Muscle of leg (tissue), 11 donors: ENCODE results near the gene ADRB1. TPM values are rescaled to one million over a fixed set of nuclear protein-coding genes. Genes with fewer than 3 reads are reported as not detected.

Source experiments
- DNase-seq: peaks from one replicate; pipeline ENCODE4 v3.0.0; 2013
- H3K27ac ChIP-seq: one replicate; pipeline ENCODE4 v1.5.1; 2013; ENCODE audit warnings: mild to moderate bottlenecking, low read length, control low read depth
- H3K27me3 ChIP-seq: one replicate; pipeline ENCODE4 v1.6.1; 2013; ENCODE audit warnings: low read length; ENCODE audit not compliant: control insufficient read depth, insufficient read depth
- H3K36me3 ChIP-seq: one replicate; pipeline ENCODE4 v1.6.1; 2013; ENCODE audit warnings: low read length; ENCODE audit not compliant: control insufficient read depth, insufficient read depth
- H3K4me1 ChIP-seq: one replicate; pipeline ENCODE4 v1.6.1; 2013; ENCODE audit warnings: low read length; ENCODE audit not compliant: control insufficient read depth, insufficient read depth
- H3K4me3 ChIP-seq: one replicate; pipeline ENCODE4 v1.5.1; 2013; ENCODE audit warnings: low read length, control low read depth
- H3K9me3 ChIP-seq: replicated peaks from 2 replicates; pipeline ENCODE4 v1.6.1; 2013; ENCODE audit warnings: low read depth, low read length; ENCODE audit not compliant: control insufficient read depth
- WGBS: methylation state at CpG from one replicate; pipeline ENCODE4 v1.1.5; 2013; ENCODE audit warnings: missing lambda C conversion rate; ENCODE audit not compliant: insufficient coverage; 5-methylcytosine and 5-hydroxymethylcytosine counted together
- polyA plus RNA-seq, 8 donors: library from polyadenylated mRNA; unstranded; fragments of 120-200 nt; gene quantifications; one replicate each; pipeline versions ENCODE4 v1.2.1 to v1.2.3, GENCODE V29; 2013; ENCODE audit warnings: inconsistent platforms in 1 of 8, low replicate concordance in 1 of 8; ENCODE audit not compliant: insufficient read length in 8 of 8, insufficient read depth in 1 of 8
- total RNA-seq: library from RNA; stranded (reverse); fragments of 120-200 nt; gene quantifications from one replicate; pipeline ENCODE4 v1.2.4, GENCODE V29; 2013

ADRB1 gene
- total and polyA plus RNA-seq, 9 donors: 0.05 to 0.20 (median 0.08) TPM; not detected in 1

- Histone ChIP-seq H3K4me3 (no peak overlapping the region), H3K9me3 (no peaks in the 10 kb centered on the region), H3K36me3 (no peaks in the 10 kb centered on the region), H3K27ac (no peak overlapping the region), H3K27me3 (no peaks in the 10 kb centered on the region), H3K4me1 (no peaks in the 10 kb centered on the region)
- 67% methylated on average over 7 of the region's 8 CpGs for WGBS
- DNase-seq: no peak
Measured at GRCh38 chr10:114012650-114013049, 31.0 kb upstream of the ADRB1 start.

- no CpG with 5 or more reads among the region's 1 CpG for WGBS
- no peak for DNase-seq
Measured at GRCh38 chr10:114015708-114016107, 28.0 kb upstream of the ADRB1 start.

GRCh38 chr10:114017271-114017670 is 26.4 kb upstream of the ADRB1 start:
- DNase-seq: peak; percentile 57
- WGBS: 83% methylated on average over 5 of the region's 6 CpGs

More at GRCh38 chr10:114015708-114016107, 28.0 kb upstream of the ADRB1 start:
- Histone ChIP-seq H3K27me3 (no peaks in the 10 kb centered on the region), H3K4me3 (no peak overlapping the region), H3K36me3 (no peaks in the 10 kb centered on the region), H3K27ac (no peak overlapping the region), H3K9me3 (no peaks in the 10 kb centered on the region), H3K4me1 (no peaks in the 10 kb centered on the region)

GRCh38 chr10:114017873-114018272 is 25.8 kb upstream of the ADRB1 start:
- WGBS: 44% methylated on average over 4 of the region's 5 CpGs
- Histone ChIP-seq H3K4me1 (peaks cover 4% of the 10 kb centered on the region), H3K27me3 (no peaks in the 10 kb centered on the region), H3K4me3 (no peak overlapping the region), H3K9me3 (no peaks in the 10 kb centered on the region), H3K36me3 (no peaks in the 10 kb centered on the region), H3K27ac (no peak overlapping the region)
- DNase-seq: no peak

More at GRCh38 chr10:114017271-114017670, 26.4 kb upstream of the ADRB1 start:
- Histone ChIP-seq H3K9me3 (no peaks in the 10 kb centered on the region), H3K4me1 (peaks cover 2% of the 10 kb centered on the region), H3K27me3 (no peaks in the 10 kb centered on the region), H3K4me3 (no peak overlapping the region), H3K27ac (no peak overlapping the region), H3K36me3 (no peaks in the 10 kb centered on the region)

- Histone ChIP-seq H3K9me3 (no peaks in the 10 kb centered on the region), H3K36me3 (no peaks in the 10 kb centered on the region), H3K4me3 (no peak overlapping the region), H3K27ac (no peak overlapping the region), H3K4me1 (peaks cover 4% of the 10 kb centered on the region), H3K27me3 (no peaks in the 10 kb centered on the region)
- 78% methylated on average over 3 of the region's 4 CpGs for WGBS
- DNase-seq: no peak
Measured at GRCh38 chr10:114019226-114019625, 24.4 kb upstream of the ADRB1 start.

GRCh38 chr10:114021154-114021553 is 22.5 kb upstream of the ADRB1 start:
- peaks cover 8% of the 10 kb centered on the region for H3K4me1 ChIP-seq
- no peaks in the 10 kb centered on the region for H3K36me3 ChIP-seq
- peaks cover 3% of the 10 kb centered on the region for H3K27me3 ChIP-seq
- H3K4me3 ChIP-seq: no peak overlapping the region
- no CpG with 5 or more reads among the region's 3 CpGs for WGBS
- H3K9me3 ChIP-seq: no peaks in the 10 kb centered on the region
- DNase-seq: peak; percentile 85
- H3K27ac ChIP-seq: no peak overlapping the region

DNA sequence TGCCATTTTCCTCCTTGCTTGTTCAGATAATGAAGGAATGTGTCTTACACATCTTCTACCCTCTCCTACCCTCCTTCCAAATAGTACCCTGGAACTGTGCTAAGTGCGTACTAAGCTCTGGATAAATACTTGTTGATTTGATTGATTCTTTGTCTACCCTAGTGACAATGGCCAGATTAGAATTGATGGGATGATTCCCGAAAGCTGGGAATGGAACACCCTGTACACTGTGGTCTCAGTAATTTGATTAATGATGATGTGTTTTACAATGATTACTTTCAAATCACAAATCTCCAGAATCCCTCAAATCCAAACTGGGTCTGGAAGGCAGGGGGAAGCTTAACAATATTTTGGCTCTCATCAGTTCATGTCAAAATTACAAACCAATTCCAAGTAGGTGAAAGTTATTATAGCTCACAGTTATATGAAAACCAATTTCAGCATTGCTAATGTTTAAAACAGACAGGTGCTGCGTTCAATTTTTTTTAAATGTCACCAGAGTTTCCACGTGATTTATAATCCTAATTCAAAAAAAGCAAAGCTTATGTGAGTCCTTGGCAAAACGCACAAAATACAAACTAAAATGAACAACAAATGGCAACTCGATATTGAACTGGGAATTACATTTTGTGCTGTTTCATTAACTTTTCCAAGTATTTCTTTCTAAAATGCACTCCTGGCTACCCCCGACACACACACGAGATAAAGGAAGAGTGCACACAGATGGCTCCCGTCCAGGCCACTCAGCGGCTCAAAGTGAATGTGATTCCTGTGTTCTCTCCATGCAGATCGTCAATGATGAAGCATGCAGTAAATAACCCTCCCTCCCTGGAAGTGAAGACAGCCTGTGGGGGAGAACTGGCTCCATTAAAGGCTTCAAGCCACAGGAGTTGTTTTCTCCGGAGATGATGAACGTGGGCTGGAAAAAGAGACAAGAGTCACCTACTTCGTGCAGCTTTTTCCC is 21.7 kb upstream of the ADRB1 start:
- peak; percentile 92 for DNase-seq
- Histone ChIP-seq H3K4me1 (peaks cover 8% of the 10 kb centered on the region), H3K36me3 (no peaks in the 10 kb centered on the region), H3K4me3 (no peak overlapping the region), H3K27me3 (peaks cover 3% of the 10 kb centered on the region), H3K9me3 (no peaks in the 10 kb centered on the region), H3K27ac (no peak overlapping the region)
- 20% methylated on average over 7 of the region's 14 CpGs for WGBS

- WGBS: 17% methylated on average over 2 of the region's 7 CpGs
- DNase-seq: peak; percentile 78
- H3K4me3 ChIP-seq: no peak overlapping the region
- no peaks in the 10 kb centered on the region for H3K9me3 ChIP-seq
- H3K4me1 ChIP-seq: peaks cover 8% of the 10 kb centered on the region
- no peak overlapping the region for H3K27ac ChIP-seq
- peaks cover 3% of the 10 kb centered on the region for H3K27me3 ChIP-seq
- H3K36me3 ChIP-seq: no peaks in the 10 kb centered on the region
Measured at GRCh38 chr10:114022766-114023597, 20.7 kb upstream of the ADRB1 start.

- Histone ChIP-seq H3K4me1 (peaks cover 8% of the 10 kb centered on the region), H3K27ac (no peak overlapping the region), H3K36me3 (no peaks in the 10 kb centered on the region), H3K9me3 (no peaks in the 10 kb centered on the region), H3K27me3 (peaks cover 3% of the 10 kb centered on the region), H3K4me3 (no peak overlapping the region)
- 89% methylated on average over 6 of the region's 12 CpGs for WGBS
- peak; percentile 61 for DNase-seq
Measured at GRCh38 chr10:114024876-114025610, 18.6 kb upstream of the ADRB1 start.
